ENCODE data around the gene PCCA.
"Not testable (repeated sequence)": the region's sequence is repeated elsewhere in the genome, so short reads cannot be mapped to it uniquely, and the experiment has no call there.

PCCA gene

DNA sequence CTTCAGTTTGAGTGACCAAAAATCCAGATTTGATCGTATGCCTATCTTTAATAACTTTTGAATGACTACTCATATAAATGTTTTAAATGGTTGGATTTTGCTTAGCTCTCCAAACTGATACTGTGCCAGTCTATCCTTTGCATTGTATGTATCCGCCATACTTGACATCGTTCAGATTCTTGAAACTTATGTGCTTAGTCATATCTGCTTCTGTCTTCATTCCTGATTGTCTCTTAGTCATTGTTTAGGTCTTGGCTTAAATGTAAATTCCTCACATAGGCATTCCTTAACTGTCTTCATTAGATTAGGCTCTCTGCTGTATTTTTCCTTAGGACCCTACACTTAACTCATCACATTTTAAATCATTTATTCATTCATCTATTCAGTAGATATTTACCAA lies 126.0 kb downstream of the PCCA start:
- no peak for DNase-seq (ENCODE audit: low read depth)
- H3K4me3 ChIP-seq (ENCODE audit: low read depth, low read length): no peak overlapping the region
- TF ChIP-seq CTCF (IDR thresholded peaks at IDR 0.05; ENCODE audit: low read depth, low read length, missing control alignments): no peak

- DNase-seq (ENCODE audit: low read depth): no peak
- H3K4me3 ChIP-seq (ENCODE audit: low read depth, low read length): no peak overlapping the region
- TF ChIP-seq CTCF (IDR thresholded peaks at IDR 0.05; ENCODE audit: low read depth, low read length, missing control alignments): no peak
Measured at GRCh38 chr13:100221166-100221565, 132.3 kb downstream of the PCCA start.

DNA sequence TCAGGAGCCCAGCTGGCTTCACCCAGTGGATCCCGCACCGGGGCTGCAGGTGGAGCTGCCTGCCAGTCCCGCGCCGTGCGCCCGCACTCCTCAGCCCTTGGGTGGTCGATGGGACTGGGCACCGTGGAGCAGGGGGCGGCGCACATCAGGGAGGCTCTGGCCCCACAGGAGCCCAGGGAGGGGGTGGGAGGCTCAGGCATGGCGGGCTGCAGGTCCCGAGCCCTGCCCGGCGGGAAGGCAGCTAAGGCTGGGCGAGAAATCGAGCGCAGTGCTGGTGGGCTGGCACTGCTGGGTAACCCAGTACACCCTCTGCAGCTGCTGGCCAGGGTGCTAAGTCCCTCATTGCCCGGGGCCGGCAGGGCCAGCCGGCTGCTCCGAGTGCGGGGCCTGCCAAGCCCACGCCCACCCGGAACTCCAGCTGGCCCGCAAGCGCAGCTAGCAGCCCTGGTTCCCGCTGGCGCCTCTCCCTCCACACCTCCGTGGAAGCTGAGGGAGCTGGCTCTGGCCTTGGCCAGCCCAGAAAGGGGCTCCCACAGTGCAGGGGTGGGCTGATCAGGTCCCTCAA lies 135.2 kb downstream of the PCCA start:
- H3K4me3 ChIP-seq (ENCODE audit: low read depth, low read length); DNase-seq (ENCODE audit: low read depth): not testable (repeated sequence)

DNA sequence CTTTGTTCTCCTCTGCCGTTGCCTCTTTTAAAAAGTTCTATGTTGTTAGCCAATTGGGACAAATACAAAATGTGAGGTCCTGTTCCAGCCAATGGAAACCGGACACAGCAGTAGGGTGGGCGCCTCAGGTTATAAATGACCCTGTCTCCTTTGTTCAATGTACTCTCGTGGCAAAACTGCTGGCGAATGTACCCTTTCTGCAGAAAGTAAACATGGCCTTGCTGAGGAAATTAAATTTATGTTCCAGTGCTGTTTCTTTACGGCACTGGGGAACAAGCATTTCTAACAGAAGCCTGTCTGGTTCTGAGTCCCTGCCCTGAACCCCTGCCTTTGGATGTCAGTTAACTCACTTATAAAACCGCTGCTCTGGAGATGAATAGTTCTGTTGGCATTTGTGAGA lies 140.7 kb downstream of the PCCA start:
- TF ChIP-seq CTCF (IDR thresholded peaks at IDR 0.05; ENCODE audit: low read depth, low read length, missing control alignments): no peak
- H3K4me3 ChIP-seq (ENCODE audit: low read depth, low read length): no peak overlapping the region
- DNase-seq (ENCODE audit: low read depth): no peak

DNA sequence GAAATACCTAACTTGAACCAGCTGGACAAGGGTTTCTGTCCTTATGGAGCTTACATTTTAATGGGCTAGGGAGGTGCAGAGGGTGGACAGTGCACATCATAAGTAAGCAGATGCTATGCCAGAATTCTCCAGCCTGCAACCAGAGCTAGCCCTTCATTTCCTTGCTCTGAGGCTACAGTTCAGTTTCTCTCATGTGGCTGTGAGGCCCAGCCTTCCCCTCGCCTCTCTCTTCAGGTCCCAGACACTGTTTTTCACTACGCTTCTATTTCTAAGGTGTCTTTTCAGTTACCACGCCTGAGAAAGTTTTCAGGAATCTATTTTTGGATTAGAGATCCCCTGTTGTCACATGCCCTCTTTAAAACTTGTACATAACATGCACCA lies 141.9 kb downstream of the PCCA start:
- no peak for TF ChIP-seq CTCF (IDR thresholded peaks at IDR 0.05; ENCODE audit: low read depth, low read length, missing control alignments)
- DNase-seq (ENCODE audit: low read depth): no peak
- H3K4me3 ChIP-seq (ENCODE audit: low read depth, low read length): no peak overlapping the region

DNA sequence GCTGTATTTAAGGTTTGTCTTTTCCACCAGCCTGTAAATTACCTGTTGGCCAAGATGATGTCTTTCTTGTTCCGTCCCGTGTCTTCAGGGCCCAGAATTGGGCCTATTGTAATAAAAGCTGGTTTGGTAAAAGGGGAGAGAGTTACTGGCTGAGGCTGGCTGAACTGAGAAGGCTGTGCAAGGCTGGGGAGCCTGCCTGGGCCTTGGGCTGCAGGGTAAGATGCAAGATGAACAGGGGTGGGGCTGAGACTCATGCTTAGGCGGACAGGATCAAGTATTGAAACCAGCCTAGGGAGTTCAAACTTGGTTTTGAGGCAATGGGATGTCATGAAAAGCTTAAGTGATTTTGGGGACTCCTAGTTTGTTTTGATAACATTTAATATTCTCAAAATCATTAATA lies 142.3 kb downstream of the PCCA start:
- no peak overlapping the region for H3K4me3 ChIP-seq (ENCODE audit: low read depth, low read length)
- no peak for DNase-seq (ENCODE audit: low read depth)
- TF ChIP-seq CTCF (IDR thresholded peaks at IDR 0.05; ENCODE audit: low read depth, low read length, missing control alignments): no peak

- no peak for TF ChIP-seq CTCF (IDR thresholded peaks at IDR 0.05; ENCODE audit: low read depth, low read length, missing control alignments)
- H3K4me3 ChIP-seq (ENCODE audit: low read depth, low read length): no peak overlapping the region
- no peak for DNase-seq (ENCODE audit: low read depth)
Measured at GRCh38 chr13:100234006-100234405, 145.1 kb downstream of the PCCA start.

Measured in GM12864 (cell line).